Stomach (tissue), 9 donors: ENCODE results near the gene ROBO1. TPM values are rescaled to one million over a fixed set of nuclear protein-coding genes. Genes with fewer than 3 reads are reported as not detected.

Source experiments
- DNase-seq, 2 donors: peaks; one replicate each; pipeline versions ENCODE4 v3.0.0 to v3.0.0-alpha.2; 2013 to 2019
- H3K27ac ChIP-seq, 5 donors: fragments of 200-600 bp in 4 of 5; sonication (generic) in 4 of 5; one replicate each; pipeline ENCODE4 v1.5.1; 2013 to 2019; ENCODE audit warnings: mild to moderate bottlenecking in 1 of 5, moderate library complexity in 1 of 5
- H3K27me3 ChIP-seq, 3 donors: fragments of 200-600 bp; sonication (generic); one replicate each; pipeline ENCODE4 v1.5.1; 2017 to 2019; ENCODE audit warnings: mixed run types in 1 of 3
- H3K36me3 ChIP-seq, 4 donors: fragments of 200-600 bp; sonication (generic); 1 replicate in 3 of 4; 2 replicates in 1 of 4; pipeline ENCODE4 v1.5.1; 2016 to 2019
- H3K4me1 ChIP-seq, 4 donors: fragments of 200-600 bp; sonication (generic); one replicate each; pipeline ENCODE4 v1.5.1; 2016 to 2019
- H3K4me3 ChIP-seq, 4 donors: fragments of 200-600 bp; sonication (generic) in 3 of 4; one replicate each; pipeline ENCODE4 v1.5.1; 2016 to 2019; ENCODE audit warnings: mild to moderate bottlenecking in 1 of 4
- H3K9me3 ChIP-seq, 4 donors: fragments of 200-600 bp; sonication (generic); one replicate each; pipeline ENCODE4 v1.5.1; 2016 to 2019
- CTCF ChIP-seq, 7 experiments: fragments of 450-650 bp in 4 of 7; fragments of 200-600 bp in 3 of 7; sonication (generic) in 3 of 7; IDR thresholded peaks; one replicate each; pipeline ENCODE4 v1.5.1; 2016 to 2019; ENCODE audit warnings: antibody characterized with exemption in 7 of 7, control low read depth in 2 of 7, mild to moderate bottlenecking in 1 of 7
- EP300 ChIP-seq: sonication (generic); formaldehyde crosslinking; IDR thresholded peaks from one replicate; pipeline ENCODE4 v1.6.1; 2017; ENCODE audit warnings: antibody characterized with exemption
- POLR2A ChIP-seq, 4 donors: fragments of 450-650 bp; IDR thresholded peaks; one replicate each; pipeline ENCODE4 v1.6.1; 2016; ENCODE audit warnings: antibody characterized with exemption in 4 of 4, control low read depth in 2 of 4, mild to moderate bottlenecking in 1 of 4, moderate library complexity in 1 of 4
- POLR2AphosphoS5 ChIP-seq, 3 donors: sonication (generic); formaldehyde crosslinking; IDR thresholded peaks; one replicate each; pipeline ENCODE4 v1.6.1; 2016; ENCODE audit warnings: antibody characterized with exemption in 3 of 3
- WGBS, 5 donors: extraction: QIAGEN DNeasy Blood & Tissue Kit in 3 of 5; methylation state at CpG; one replicate each; pipeline versions ENCODE4 v1.1.5 to v1.1.7; 2013 to 2018; 5-methylcytosine and 5-hydroxymethylcytosine counted together
- intact Hi-C: fragments of 100-400 bp; cut with DNase I; formaldehyde crosslinking; loops from one replicate; pipeline ENCODE4 v1.15.1; 2023; ENCODE audit warnings: low total_unique reads
- polyA plus RNA-seq, 3 donors: library from polyadenylated mRNA; stranded (reverse); fragments of 200-250 nt; gene quantifications; one replicate each; pipeline ENCODE4 v1.2.3, GENCODE V29; 2013
- total RNA-seq, 5 donors: library from RNA; depleted of rRNA; stranded (reverse); fragments of >200 nt; gene quantifications; one replicate each; pipeline versions ENCODE4 v1.1.0 to v1.2.3, GENCODE V29; 2014 to 2016
- donor health status: healthy with polysubstance abuse.
- donor health status: Bipolar disorder and iron deficiency.
- donor health status: healthy.

The ROBO1 gene
- total and polyA plus RNA-seq, 8 donors: 2.0 to 174 (median 4.5) TPM

- TF ChIP-seq CTCF (IDR thresholded peaks at IDR 0.05) (no peak), POLR2A (IDR thresholded peaks at IDR 0.05) (no peak), POLR2AphosphoS5 (IDR thresholded peaks at IDR 0.05) (no peak), EP300 (no peak)
- Histone ChIP-seq H3K27ac (no peak overlapping the region), H3K9me3 (no peaks in the 10 kb centered on the region), H3K27me3 (no peaks in the 10 kb centered on the region), H3K4me1 (no peaks in the 10 kb centered on the region), H3K4me3 (no peak overlapping the region), H3K36me3 (no peaks in the 10 kb centered on the region)
- no peak for DNase-seq
- intact Hi-C loops: no loop called here
- WGBS, 5 donors: 51 to 68% (median 54%) methylated on average over 3 of the region's 3 CpGs
Measured at GRCh38 chr3:79661896-79662295, 105.9 kb downstream of the ROBO1 start.

- TF ChIP-seq EP300 (no peak), POLR2AphosphoS5 (IDR thresholded peaks at IDR 0.05) (no peak), CTCF (IDR thresholded peaks at IDR 0.05) (no peak), POLR2A (IDR thresholded peaks at IDR 0.05) (no peak)
- intact Hi-C loops: no loop called here
- no peak for DNase-seq
- Histone ChIP-seq H3K27ac (no peak overlapping the region), H3K4me1 (no peaks in the 10 kb centered on the region), H3K9me3 (no peaks in the 10 kb centered on the region), H3K4me3 (no peak overlapping the region), H3K27me3 (no peaks in the 10 kb centered on the region), H3K36me3 (no peaks in the 10 kb centered on the region)
Measured at GRCh38 chr3:79657076-79657475, 110.7 kb downstream of the ROBO1 start.

- no peak for TF ChIP-seq EP300
- no peak for TF ChIP-seq CTCF (IDR thresholded peaks at IDR 0.05)
- no peak for TF ChIP-seq POLR2AphosphoS5 (IDR thresholded peaks at IDR 0.05)
- TF ChIP-seq POLR2A (IDR thresholded peaks at IDR 0.05): no peak
- WGBS, 5 donors: 40 to 58% (median 49%) methylated on average over 3 of the region's 3 CpGs
- no peak for DNase-seq
- Histone ChIP-seq H3K4me1 (no peaks in the 10 kb centered on the region), H3K27ac (no peak overlapping the region), H3K4me3 (no peak overlapping the region), H3K9me3 (no peaks in the 10 kb centered on the region), H3K27me3 (no peaks in the 10 kb centered on the region), H3K36me3 (no peaks in the 10 kb centered on the region)
- intact Hi-C loops: no loop called here
Measured at GRCh38 chr3:79654019-79654418, 113.8 kb downstream of the ROBO1 start.

- no peaks in the 10 kb centered on the region for H3K27me3 ChIP-seq
- WGBS, 5 donors: 67 to 89% (median 72%) methylated on average over 4 of the region's 4 CpGs
- no peaks in the 10 kb centered on the region for H3K4me1 ChIP-seq
- no peak overlapping the region for H3K27ac ChIP-seq
- no peaks in the 10 kb centered on the region for H3K36me3 ChIP-seq
- intact Hi-C loops: no loop called here
- H3K4me3 ChIP-seq: no peak overlapping the region
- no peak for TF ChIP-seq CTCF (IDR thresholded peaks at IDR 0.05)
- no peak for DNase-seq
- H3K9me3 ChIP-seq: no peaks in the 10 kb centered on the region
Measured at GRCh38 chr3:79653266-79653830, 114.5 kb downstream of the ROBO1 start.
